HG03066 (cell line): Measurements from ENCODE around the gene AKAP13.

Source experiments
- ATAC-seq: cut with Tn5 transposase; IDR thresholded peaks from one replicate; pipeline ENCODE4 v1.9.1; 2021; ENCODE audit warnings: low read depth; ENCODE audit not compliant: unreplicated experiment

Gene AKAP13

GRCh38 chr15:85407421-85408269 lies 27.2 kb downstream of the AKAP13 start:
- peak; percentile 33 for ATAC-seq

GRCh38 chr15:85408270-85408746 lies 27.9 kb downstream of the AKAP13 start:
- ATAC-seq, result peak; percentile 44

- ATAC-seq, result no peak
Observed at GRCh38 chr15:85412066-85412465, 31.7 kb downstream of the AKAP13 start.

- ATAC-seq, result peak; percentile 97
Observed at GRCh38 chr15:85412956-85413854, 32.8 kb downstream of the AKAP13 start.

DNA sequence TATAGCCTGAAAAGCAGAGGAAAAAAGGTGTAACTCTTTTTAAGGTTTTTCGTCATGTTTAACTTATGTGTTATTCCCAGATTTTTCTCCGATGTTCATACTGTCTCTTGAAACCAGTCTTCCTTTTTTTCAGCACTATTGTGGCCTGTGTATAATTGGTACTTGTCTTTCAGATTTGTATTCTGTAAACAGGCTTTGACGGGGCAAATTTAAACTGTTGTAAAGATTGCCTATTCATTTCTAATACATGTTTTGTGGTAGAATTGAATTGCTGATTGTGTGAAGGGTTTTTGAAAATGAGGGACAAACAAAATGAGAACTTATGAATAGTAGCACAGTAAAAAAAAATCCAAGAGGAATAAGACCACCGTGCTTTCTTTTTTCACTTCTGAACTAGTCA lies 33.6 kb downstream of the AKAP13 start:
- no peak for ATAC-seq

- no peak for ATAC-seq
Observed at GRCh38 chr15:85414495-85414894, 34.1 kb downstream of the AKAP13 start.

- ATAC-seq, result no peak
Observed at GRCh38 chr15:85414991-85415390, 34.6 kb downstream of the AKAP13 start.

GRCh38 chr15:85415783-85416182 lies 35.4 kb downstream of the AKAP13 start:
- no peak for ATAC-seq

GRCh38 chr15:85417276-85417675 lies 36.9 kb downstream of the AKAP13 start:
- ATAC-seq, result no peak

- ATAC-seq, result no peak
Observed at GRCh38 chr15:85419161-85419560, 38.8 kb downstream of the AKAP13 start.

- no peak for ATAC-seq
Observed at GRCh38 chr15:85421116-85421925, 40.9 kb downstream of the AKAP13 start.

DNA sequence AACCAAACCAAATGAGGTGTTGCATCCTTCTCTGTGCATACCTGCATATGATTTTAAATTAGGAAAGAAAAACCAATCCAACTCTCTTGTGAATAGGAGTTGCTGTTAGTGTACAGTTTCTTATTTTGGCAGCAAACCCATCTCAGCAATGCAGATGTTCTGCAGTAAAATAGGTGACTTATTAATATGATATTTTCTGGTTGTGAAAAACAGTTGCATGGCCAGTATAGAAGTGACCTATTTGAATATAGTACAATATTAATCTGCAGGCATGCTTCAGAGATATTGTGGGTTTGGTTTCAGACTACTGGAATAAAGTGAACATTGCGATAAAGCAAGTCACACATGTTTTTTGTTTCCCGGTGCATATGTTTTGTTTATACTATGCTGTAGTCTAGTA lies 42.2 kb downstream of the AKAP13 start:
- ATAC-seq, result no peak

DNA sequence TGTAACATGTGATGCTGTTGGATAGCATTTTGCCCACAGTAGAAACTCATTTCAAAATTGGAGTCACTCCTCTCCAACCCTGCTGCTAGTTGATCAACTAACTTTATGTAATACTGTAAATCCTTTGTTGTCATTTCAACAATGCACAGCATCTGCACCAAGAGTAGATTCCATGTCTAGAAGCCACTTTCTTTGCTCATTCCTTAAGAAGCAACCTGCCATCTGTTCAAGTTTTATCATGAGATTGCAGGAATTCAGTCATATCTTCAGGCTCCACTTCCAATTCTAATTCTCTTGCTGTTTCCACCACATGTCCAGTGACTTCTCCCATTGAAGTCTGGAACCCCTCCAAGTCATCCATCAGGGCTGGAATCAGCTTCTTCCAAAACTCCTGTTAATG lies 42.9 kb downstream of the AKAP13 start:
- no peak for ATAC-seq

- no peak for ATAC-seq
Observed at GRCh38 chr15:85424154-85424553, 43.8 kb downstream of the AKAP13 start.

DNA sequence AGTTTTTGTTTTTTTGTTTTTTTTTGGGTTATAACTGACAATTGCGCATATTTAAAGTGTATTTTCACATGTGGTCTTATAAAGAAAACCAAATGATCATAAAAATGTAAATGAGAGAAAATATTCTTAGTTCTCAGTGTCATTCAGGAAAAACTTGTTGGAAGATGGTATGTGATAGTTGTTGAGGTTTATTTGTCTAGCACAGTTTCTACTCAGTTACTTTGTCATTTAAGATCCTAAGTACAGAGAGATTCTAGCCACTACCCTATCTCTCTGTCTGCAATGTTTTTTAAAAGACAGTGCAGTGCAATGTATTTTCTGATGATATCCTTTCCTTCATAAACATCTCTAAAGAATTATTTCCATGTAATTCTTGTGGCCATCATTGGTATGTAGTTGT lies 46.1 kb downstream of the AKAP13 start:
- ATAC-seq, result no peak

- no peak for ATAC-seq
Observed at GRCh38 chr15:85427286-85428028, 47.1 kb downstream of the AKAP13 start.

DNA sequence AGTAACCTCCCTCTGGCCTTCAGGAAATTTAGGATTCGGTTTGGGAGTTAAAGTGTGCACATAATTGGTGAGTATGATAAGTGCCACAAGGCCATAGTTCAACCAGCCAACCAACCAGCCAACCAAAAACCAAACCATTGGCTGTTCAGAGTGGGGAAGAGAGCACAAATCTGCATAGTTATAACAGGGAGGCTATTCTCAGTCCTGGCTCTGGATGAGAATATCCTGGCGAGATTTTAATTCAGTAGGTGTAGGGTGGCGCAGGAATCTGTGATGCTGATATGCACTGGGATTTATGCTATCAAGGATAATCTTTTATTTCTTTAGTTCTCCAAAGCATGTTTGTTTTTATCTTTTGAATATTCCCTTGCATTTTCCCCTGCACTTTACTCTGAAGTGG lies 49.1 kb downstream of the AKAP13 start:
- no peak for ATAC-seq

DNA sequence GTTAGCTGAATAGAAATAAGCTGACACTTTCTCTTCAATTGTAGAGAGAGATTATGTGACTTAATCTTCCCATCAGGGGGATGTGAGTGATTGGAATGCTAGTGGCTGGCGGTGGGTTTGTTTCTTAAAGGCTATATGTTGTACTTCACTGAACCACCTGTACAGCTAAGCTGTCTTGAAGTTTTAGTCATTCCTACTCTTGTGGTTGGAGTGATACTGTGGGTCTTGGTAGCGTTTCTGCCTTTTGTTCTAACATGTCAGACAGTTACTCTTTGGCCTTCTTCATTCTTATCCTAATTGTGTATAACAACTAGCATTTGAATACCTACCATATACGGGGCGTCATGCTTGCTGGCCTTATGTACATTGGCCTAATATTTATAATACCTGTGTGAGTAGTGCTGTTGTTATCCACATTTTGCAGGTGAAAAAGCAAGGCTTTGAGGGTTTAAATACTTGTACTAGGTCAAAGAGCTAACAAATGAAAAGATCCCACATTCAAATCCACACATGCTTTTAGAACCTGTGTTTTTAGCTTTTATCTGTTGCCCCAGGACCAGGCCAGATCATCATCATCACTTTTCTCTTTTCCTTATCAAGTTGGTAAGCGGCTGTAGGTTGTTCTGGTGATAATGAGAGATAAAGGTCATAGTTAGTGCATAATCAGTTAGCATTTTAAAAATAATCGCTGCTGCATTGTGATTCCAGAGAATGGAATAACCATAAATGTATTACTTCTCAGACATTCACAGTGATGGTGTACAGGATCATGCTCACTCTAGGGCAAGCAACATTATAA lies 50.2 kb downstream of the AKAP13 start:
- ATAC-seq, result peak; percentile 100

DNA sequence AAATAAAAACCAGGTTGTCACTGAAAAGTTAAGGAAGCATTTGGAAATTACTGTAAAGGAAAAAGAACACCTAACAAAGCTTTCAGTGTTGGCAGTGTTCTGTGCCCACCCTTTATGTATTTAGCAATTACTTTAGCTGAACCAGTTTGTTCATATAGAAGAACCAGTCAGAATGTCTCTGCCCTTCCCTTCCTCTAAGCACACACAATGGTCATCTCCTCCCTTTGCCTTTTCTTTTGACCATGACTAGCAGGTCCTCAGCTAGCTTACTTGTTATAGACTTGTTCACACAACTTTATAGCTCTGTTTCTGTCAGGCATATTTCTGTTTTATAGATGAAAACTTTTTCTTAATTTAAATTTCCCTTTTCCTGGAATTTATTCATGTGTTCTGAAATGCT lies 59.6 kb downstream of the AKAP13 start:
- ATAC-seq, result no peak
